HG03103 (cell line): ENCODE results near the gene IFNGR1.
"Not testable (repeated sequence)": the region's sequence is repeated elsewhere in the genome, so short reads cannot be mapped to it uniquely, and the experiment has no call there.

Source experiments
- ATAC-seq: cut with Tn5 transposase; IDR thresholded peaks from one replicate; pipeline ENCODE4 v1.9.1; 2021; ENCODE audit warnings: low read depth; ENCODE audit not compliant: unreplicated experiment

The IFNGR1 gene

GRCh38 chr6:137218917-137219663 lies at the start of gene IFNGR1:
TSS of gene IFNGR1 (minus strand) at chr6:137219385. CDS start at chr6:137219327, 58 bp downstream.
- ATAC-seq, result peak; percentile 83

GRCh38 chr6:137268911-137269310 lies 49.7 kb upstream of the IFNGR1 start:
- ATAC-seq, result no peak

- ATAC-seq, result no peak
These were observed 47.1 kb upstream of the IFNGR1 start for GRCh38 chr6:137266309-137266586.

- no peak for ATAC-seq
These were observed 46.5 kb upstream of the IFNGR1 start for GRCh38 chr6:137265561-137266308.

- no peak for ATAC-seq
These were observed 45.3 kb upstream of the IFNGR1 start for GRCh38 chr6:137264311-137265075.

GRCh38 chr6:137261761-137262160 lies 42.6 kb upstream of the IFNGR1 start:
- no peak for ATAC-seq

GRCh38 chr6:137261361-137261760 lies 42.2 kb upstream of the IFNGR1 start:
- no peak for ATAC-seq

- ATAC-seq, result no peak
These were observed 41.0 kb upstream of the IFNGR1 start for GRCh38 chr6:137260217-137260616.

- ATAC-seq, result no peak
These were observed 40.2 kb upstream of the IFNGR1 start for GRCh38 chr6:137259349-137259748.

- ATAC-seq, result no peak
These were observed 39.0 kb upstream of the IFNGR1 start for GRCh38 chr6:137258170-137258569.

GRCh38 chr6:137256350-137257103 lies 37.3 kb upstream of the IFNGR1 start:
- ATAC-seq, result no peak

GRCh38 chr6:137254966-137255365 lies 35.8 kb upstream of the IFNGR1 start:
- ATAC-seq, result no peak

GRCh38 chr6:137254430-137254829 lies 35.2 kb upstream of the IFNGR1 start:
- ATAC-seq, result not testable (repeated sequence)

- ATAC-seq, result no peak
These were observed 29.5 kb upstream of the IFNGR1 start for GRCh38 chr6:137248702-137249101.

GRCh38 chr6:137247724-137248123 lies 28.5 kb upstream of the IFNGR1 start:
- ATAC-seq, result no peak

GRCh38 chr6:137246791-137247202 lies 27.6 kb upstream of the IFNGR1 start:
- ATAC-seq, result no peak

- ATAC-seq, result no peak
These were observed 27.0 kb upstream of the IFNGR1 start for GRCh38 chr6:137246164-137246563.

- no peak for ATAC-seq
These were observed 22.4 kb upstream of the IFNGR1 start for GRCh38 chr6:137241481-137242038.

- no peak for ATAC-seq
These were observed 21.0 kb upstream of the IFNGR1 start for GRCh38 chr6:137240168-137240567.

GRCh38 chr6:137237413-137238170 lies 18.4 kb upstream of the IFNGR1 start:
- ATAC-seq, result no peak
